HTERT RPE-1 (cell line): ENCODE results near the gene ZEB2.

ENCODE experiments used
- in situ Hi-C: fragments of 300-500 bp; cut with MboI; formaldehyde crosslinking; loops from 4 replicates; pipeline ENCODE4 v1.14.3; 2020; ENCODE audit warnings: low sequenced_read_pairs

ZEB2 gene

GRCh38 chr2:144519934-144520731 is at the start of gene ZEB2:
Gene ZEB2, minus strand, starts transcription at chr2:144520119. Its CDS starts 2,769 bp downstream, at chr2:144517350.
- in situ Hi-C loops = no loop called here

GRCh38 chr2:144567745-144568144 is 47.8 kb upstream of the ZEB2 start:
- in situ Hi-C loops = no loop called here

GRCh38 chr2:144566448-144566847 is 46.5 kb upstream of the ZEB2 start:
- in situ Hi-C loops = no loop called here

- in situ Hi-C loops = no loop called here
These were observed 40.3 kb upstream of the ZEB2 start for GRCh38 chr2:144560251-144560650.

GRCh38 chr2:144559681-144560080 is 39.8 kb upstream of the ZEB2 start:
- in situ Hi-C loops = no loop called here

- in situ Hi-C loops = no loop called here
These were observed 39.3 kb upstream of the ZEB2 start for GRCh38 chr2:144559242-144559641.

GRCh38 chr2:144554492-144555210 is 34.7 kb upstream of the ZEB2 start:
- in situ Hi-C loops = no loop called here

GRCh38 chr2:144553379-144553778 is 33.5 kb upstream of the ZEB2 start:
- in situ Hi-C loops = no loop called here

- in situ Hi-C loops = no loop called here
These were observed 32.9 kb upstream of the ZEB2 start for GRCh38 chr2:144552821-144553220.

GRCh38 chr2:144550911-144551310 is 31.0 kb upstream of the ZEB2 start:
- in situ Hi-C loops = no loop called here

- in situ Hi-C loops = no loop called here
These were observed 30.2 kb upstream of the ZEB2 start for GRCh38 chr2:144550084-144550483.

GRCh38 chr2:144548532-144549191 is 28.7 kb upstream of the ZEB2 start:
- in situ Hi-C loops = no loop called here

- in situ Hi-C loops = no loop called here
These were observed 28.2 kb upstream of the ZEB2 start for GRCh38 chr2:144548088-144548487.

GRCh38 chr2:144547494-144547893 is 27.6 kb upstream of the ZEB2 start:
- in situ Hi-C loops = no loop called here

- in situ Hi-C loops = no loop called here
These were observed 27.0 kb upstream of the ZEB2 start for GRCh38 chr2:144546933-144547332.

- in situ Hi-C loops = no loop called here
These were observed 25.9 kb upstream of the ZEB2 start for GRCh38 chr2:144545787-144546186.

GRCh38 chr2:144544053-144544452 is 24.1 kb upstream of the ZEB2 start:
- in situ Hi-C loops = no loop called here

GRCh38 chr2:144541396-144541795 is 21.5 kb upstream of the ZEB2 start:
- in situ Hi-C loops = no loop called here

GRCh38 chr2:144539289-144539782 is 19.4 kb upstream of the ZEB2 start:
- in situ Hi-C loops = no loop called here

- in situ Hi-C loops = no loop called here
These were observed 15.4 kb upstream of the ZEB2 start for GRCh38 chr2:144535300-144535699.

GRCh38 chr2:144533221-144533620 is 13.3 kb upstream of the ZEB2 start:
- in situ Hi-C loops = no loop called here

- in situ Hi-C loops = no loop called here
These were observed 10.7 kb upstream of the ZEB2 start for GRCh38 chr2:144530596-144530995.
